SK-N-SH (cell line): Measurements from ENCODE around the gene TEAD1.

Source experiments
- FOSL2 ChIP-seq: IDR thresholded peaks from 2 replicates; pipeline ENCODE4 v1.4.0; 2012; ENCODE audit warnings: low read depth, mild to moderate bottlenecking, moderate library complexity, borderline replicate concordance
- SMC3 ChIP-seq: IDR thresholded peaks from 2 replicates; pipeline ENCODE4 v1.6.1; 2012; ENCODE audit warnings: low read depth, low read length, improper control_type of control experiment
- TF ChIP-seq, protein P1 (sequence below): IDR thresholded peaks from 2 replicates; pipeline ENCODE4 v1.4.0; 2012; ENCODE audit warnings: low read depth, borderline replicate concordance
- TF ChIP-seq, protein P2 (sequence below): IDR thresholded peaks from 2 replicates; pipeline ENCODE4 v1.4.0; 2012; ENCODE audit warnings: low read depth, borderline replicate concordance

DNA sequence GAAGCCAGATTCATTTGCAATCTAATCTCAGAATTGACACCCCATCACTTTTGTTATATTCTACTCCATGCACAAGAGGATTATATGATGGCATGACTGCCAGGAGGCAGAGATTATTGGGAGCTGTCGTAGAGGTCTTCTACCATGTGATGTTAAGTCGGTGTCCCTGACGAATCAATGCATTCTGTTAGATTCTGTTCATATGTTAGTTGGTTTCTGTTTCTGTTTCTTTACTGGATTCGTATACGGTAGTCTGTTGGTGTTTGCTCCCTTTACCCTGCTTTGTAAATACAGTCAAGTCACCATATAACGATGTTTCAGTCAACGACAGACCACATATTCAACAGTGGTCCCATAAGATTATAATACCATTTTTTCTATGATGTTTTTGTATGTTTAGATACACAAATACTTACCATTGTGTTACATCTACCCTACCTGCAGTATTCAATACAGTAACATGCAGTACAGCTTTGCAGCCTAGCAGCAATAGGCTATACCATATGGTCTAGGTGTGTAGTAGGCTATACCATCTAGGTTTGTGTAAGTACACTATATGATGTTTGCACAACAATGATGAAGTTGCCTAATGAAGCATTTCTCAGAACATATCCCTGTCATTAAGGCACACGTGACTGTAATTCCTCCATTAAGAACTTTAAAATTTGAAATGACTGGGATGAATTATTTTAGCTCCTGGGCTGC lies 312.1 kb downstream of the TEAD1 start:
- TF ChIP-seq, protein P1, sequence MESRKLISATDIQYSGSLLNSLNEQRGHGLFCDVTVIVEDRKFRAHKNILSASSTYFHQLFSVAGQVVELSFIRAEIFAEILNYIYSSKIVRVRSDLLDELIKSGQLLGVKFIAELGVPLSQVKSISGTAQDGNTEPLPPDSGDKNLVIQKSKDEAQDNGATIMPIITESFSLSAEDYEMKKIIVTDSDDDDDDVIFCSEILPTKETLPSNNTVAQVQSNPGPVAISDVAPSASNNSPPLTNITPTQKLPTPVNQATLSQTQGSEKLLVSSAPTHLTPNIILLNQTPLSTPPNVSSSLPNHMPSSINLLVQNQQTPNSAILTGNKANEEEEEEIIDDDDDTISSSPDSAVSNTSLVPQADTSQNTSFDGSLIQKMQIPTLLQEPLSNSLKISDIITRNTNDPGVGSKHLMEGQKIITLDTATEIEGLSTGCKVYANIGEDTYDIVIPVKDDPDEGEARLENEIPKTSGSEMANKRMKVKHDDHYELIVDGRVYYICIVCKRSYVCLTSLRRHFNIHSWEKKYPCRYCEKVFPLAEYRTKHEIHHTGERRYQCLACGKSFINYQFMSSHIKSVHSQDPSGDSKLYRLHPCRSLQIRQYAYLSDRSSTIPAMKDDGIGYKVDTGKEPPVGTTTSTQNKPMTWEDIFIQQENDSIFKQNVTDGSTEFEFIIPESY = no peak
- TF ChIP-seq SMC3 (no peak), FOSL2 (no peak)
- TF ChIP-seq, protein P2, sequence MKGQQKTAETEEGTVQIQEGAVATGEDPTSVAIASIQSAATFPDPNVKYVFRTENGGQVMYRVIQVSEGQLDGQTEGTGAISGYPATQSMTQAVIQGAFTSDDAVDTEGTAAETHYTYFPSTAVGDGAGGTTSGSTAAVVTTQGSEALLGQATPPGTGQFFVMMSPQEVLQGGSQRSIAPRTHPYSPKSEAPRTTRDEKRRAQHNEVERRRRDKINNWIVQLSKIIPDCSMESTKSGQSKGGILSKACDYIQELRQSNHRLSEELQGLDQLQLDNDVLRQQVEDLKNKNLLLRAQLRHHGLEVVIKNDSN = no peak
